ENCODE measurements around the gene KCNJ16.

Gene KCNJ16

GRCh38 chr17:70168977-70169708, 94.1 kb downstream of the KCNJ16 start, which contains the start of gene KCNJ2:
TSS of gene KCNJ2 (plus strand) at chr17:70169532. CDS start at chr17:70175040, 5,508 bp downstream.
- H3K36me3 Mint-ChIP-seq (ENCODE audit: low read depth) = peaks cover 30% of the 10 kb centered on the region
- intact Hi-C loops (cut with micrococcal nuclease) = loop anchor here (5.0 kb wide), 2 partner anchors 128 to 383 kb away; no protein-coding TSS in a partner anchor
- H3K27me3 Mint-ChIP-seq = peaks cover 4% of the 10 kb centered on the region
- H3K4me3 Mint-ChIP-seq = peak within 1 kb of the TSS; percentile 85
- H3K4me1 Mint-ChIP-seq (ENCODE audit: low read depth) = peaks cover 39% of the 10 kb centered on the region
- no peaks in the 10 kb centered on the region for H3K9me3 Mint-ChIP-seq
- peak within 1 kb of the TSS; percentile 96 for H3K27ac Mint-ChIP-seq

DNA sequence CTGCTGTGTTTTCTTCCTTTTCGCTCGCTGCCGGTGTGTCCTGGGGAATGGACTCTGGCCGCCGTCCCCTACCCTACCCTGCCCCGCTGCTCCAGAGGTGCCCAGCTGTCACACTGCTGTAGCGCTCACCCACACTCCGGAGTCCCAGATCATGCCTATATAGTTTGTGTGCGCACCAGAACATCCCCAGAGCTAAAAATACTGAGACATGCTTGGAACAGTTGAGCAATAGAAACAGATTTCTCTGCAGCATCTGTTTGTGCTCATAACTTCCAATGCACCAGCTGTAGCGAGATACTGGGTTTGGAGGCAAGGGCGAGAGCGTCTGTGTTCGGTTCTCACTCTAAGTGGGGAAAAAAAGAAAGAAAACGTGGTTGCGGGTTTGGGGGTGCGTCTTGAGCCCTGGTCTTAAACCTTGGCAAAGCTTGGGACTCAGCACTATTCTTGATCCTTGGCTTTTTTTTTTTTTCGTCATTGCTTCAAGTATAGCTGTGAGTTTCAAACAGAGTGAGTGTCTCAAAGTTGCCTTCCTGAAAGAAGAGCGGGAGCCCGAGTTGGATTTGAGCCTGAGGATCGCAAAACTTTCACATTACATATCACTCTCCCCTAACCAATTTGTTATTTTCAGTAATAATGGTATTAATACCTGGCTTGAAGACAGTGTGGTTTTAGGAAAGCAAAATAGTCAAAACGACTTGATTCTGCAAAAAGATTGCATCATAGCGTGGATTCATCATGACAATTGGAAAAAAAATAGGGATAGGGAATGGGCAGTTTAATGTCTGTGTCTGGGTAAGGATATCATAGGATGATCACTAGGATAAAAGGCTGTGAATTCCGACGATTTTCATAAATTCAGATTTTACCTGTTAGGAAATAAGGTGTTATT, 94.9 kb downstream of the KCNJ16 start:
- H3K4me1 Mint-ChIP-seq (ENCODE audit: low read depth) = peaks cover 39% of the 10 kb centered on the region
- peaks cover 5% of the 10 kb centered on the region for H3K9me3 Mint-ChIP-seq
- H3K4me3 Mint-ChIP-seq = peak overlapping the region; percentile 85
- intact Hi-C loops (cut with micrococcal nuclease) = loop anchor here (5.0 to 10.0 kb wide), 4 partner anchors 127 to 382 kb away; no protein-coding TSS in a partner anchor
- H3K27ac Mint-ChIP-seq = peak overlapping the region; percentile 96
- H3K27me3 Mint-ChIP-seq = peaks cover 4% of the 10 kb centered on the region
- H3K36me3 Mint-ChIP-seq (ENCODE audit: low read depth) = peaks cover 38% of the 10 kb centered on the region

- intact Hi-C loops (cut with micrococcal nuclease) = loop anchor here (10.0 kb wide), 2 partner anchors 194 to 324 kb away; no protein-coding TSS in a partner anchor
- H3K27ac Mint-ChIP-seq = peak overlapping the region; percentile 42
- H3K4me1 Mint-ChIP-seq (ENCODE audit: low read depth) = peaks cover 34% of the 10 kb centered on the region
- H3K36me3 Mint-ChIP-seq (ENCODE audit: low read depth) = peaks cover 50% of the 10 kb centered on the region
- H3K4me3 Mint-ChIP-seq = peak overlapping the region; percentile 85
- peaks cover 12% of the 10 kb centered on the region for H3K9me3 Mint-ChIP-seq
- H3K27me3 Mint-ChIP-seq = peaks cover 4% of the 10 kb centered on the region
Observed at GRCh38 chr17:70171159-70171558, 96.1 kb downstream of the KCNJ16 start.

GRCh38 chr17:70172449-70172848, 97.4 kb downstream of the KCNJ16 start:
- Mint-ChIP-seq H3K4me1 (ENCODE audit: low read depth) (peaks cover 38% of the 10 kb centered on the region), H3K9me3 (peaks cover 12% of the 10 kb centered on the region), H3K36me3 (ENCODE audit: low read depth) (peaks cover 63% of the 10 kb centered on the region), H3K27ac (peak overlapping the region; percentile 65), H3K4me3 (peak overlapping the region; percentile 46), H3K27me3 (peaks cover 4% of the 10 kb centered on the region)
- intact Hi-C loops (cut with micrococcal nuclease) = loop anchor here (10.0 kb wide), 2 partner anchors 192 to 322 kb away; no protein-coding TSS in a partner anchor

DNA sequence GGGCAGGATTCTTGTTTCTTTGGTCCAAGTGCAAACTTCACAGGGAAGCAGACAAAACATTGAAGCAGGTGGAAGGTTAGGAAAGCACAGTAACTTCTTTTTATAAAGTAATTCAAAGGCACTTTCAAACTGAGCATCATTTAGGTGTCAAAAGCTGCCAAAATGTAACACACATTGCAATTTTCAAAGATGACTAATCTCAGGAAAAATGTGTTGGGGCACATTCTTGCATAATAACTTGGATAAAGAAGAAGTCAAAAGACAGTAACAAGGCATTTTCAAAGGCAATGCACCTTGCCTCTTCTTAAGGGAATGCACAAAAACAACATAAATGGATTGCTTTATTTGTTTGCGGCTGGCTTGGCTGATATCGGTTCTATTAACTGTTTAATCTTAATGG, 97.9 kb downstream of the KCNJ16 start:
- H3K9me3 Mint-ChIP-seq = peaks cover 12% of the 10 kb centered on the region
- peaks cover 41% of the 10 kb centered on the region for H3K4me1 Mint-ChIP-seq (ENCODE audit: low read depth)
- H3K27me3 Mint-ChIP-seq = peaks cover 4% of the 10 kb centered on the region
- H3K27ac Mint-ChIP-seq = peak overlapping the region; percentile 65
- peaks cover 67% of the 10 kb centered on the region for H3K36me3 Mint-ChIP-seq (ENCODE audit: low read depth)
- peak overlapping the region; percentile 46 for H3K4me3 Mint-ChIP-seq
- intact Hi-C loops (cut with micrococcal nuclease) = loop anchor here (10.0 kb wide), 2 partner anchors 192 to 322 kb away; no protein-coding TSS in a partner anchor

GRCh38 chr17:70173681-70174080, 98.7 kb downstream of the KCNJ16 start:
- peaks cover 39% of the 10 kb centered on the region for H3K4me1 Mint-ChIP-seq (ENCODE audit: low read depth)
- peaks cover 2% of the 10 kb centered on the region for H3K27me3 Mint-ChIP-seq
- no peak overlapping the region for H3K4me3 Mint-ChIP-seq
- H3K27ac Mint-ChIP-seq = no peak overlapping the region
- H3K36me3 Mint-ChIP-seq (ENCODE audit: low read depth) = peaks cover 66% of the 10 kb centered on the region
- intact Hi-C loops (cut with micrococcal nuclease) = loop anchor here (10.0 kb wide), 2 partner anchors 191 to 321 kb away; no protein-coding TSS in a partner anchor
- H3K9me3 Mint-ChIP-seq = peaks cover 12% of the 10 kb centered on the region

GRCh38 chr17:70181376-70181775, 106.4 kb downstream of the KCNJ16 start:
- no peak overlapping the region for H3K27ac Mint-ChIP-seq
- H3K9me3 Mint-ChIP-seq = peaks cover 9% of the 10 kb centered on the region
- no peaks in the 10 kb centered on the region for H3K27me3 Mint-ChIP-seq
- H3K36me3 Mint-ChIP-seq (ENCODE audit: low read depth) = peaks cover 28% of the 10 kb centered on the region
- H3K4me1 Mint-ChIP-seq (ENCODE audit: low read depth) = peaks cover 24% of the 10 kb centered on the region
- intact Hi-C loops (cut with micrococcal nuclease) = no loop called here
- H3K4me3 Mint-ChIP-seq = no peak overlapping the region

DNA sequence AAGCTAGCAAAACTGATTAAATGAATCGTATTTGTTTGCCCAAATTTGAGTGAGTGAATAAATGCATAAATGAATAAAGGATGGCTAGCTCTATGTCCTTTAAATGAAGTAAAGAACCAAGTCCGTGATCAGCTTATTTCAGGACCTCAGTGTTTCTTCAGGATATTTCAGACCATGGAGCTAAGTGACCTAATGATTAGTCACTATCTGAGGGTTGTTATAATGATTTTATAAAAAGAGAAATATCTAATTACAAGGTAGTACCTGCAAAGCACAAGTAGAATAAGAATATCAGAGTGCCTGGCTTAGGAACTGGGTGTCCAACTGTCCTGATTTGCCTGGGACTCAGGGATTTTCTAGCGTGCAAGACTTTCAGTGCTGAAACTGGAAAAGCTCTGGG, 106.8 kb downstream of the KCNJ16 start:
- intact Hi-C loops (cut with micrococcal nuclease) = no loop called here
- peaks cover 23% of the 10 kb centered on the region for H3K36me3 Mint-ChIP-seq (ENCODE audit: low read depth)
- no peak overlapping the region for H3K27ac Mint-ChIP-seq
- no peak overlapping the region for H3K4me3 Mint-ChIP-seq
- H3K27me3 Mint-ChIP-seq = no peaks in the 10 kb centered on the region
- peaks cover 9% of the 10 kb centered on the region for H3K9me3 Mint-ChIP-seq
- H3K4me1 Mint-ChIP-seq (ENCODE audit: low read depth) = peaks cover 24% of the 10 kb centered on the region

DNA sequence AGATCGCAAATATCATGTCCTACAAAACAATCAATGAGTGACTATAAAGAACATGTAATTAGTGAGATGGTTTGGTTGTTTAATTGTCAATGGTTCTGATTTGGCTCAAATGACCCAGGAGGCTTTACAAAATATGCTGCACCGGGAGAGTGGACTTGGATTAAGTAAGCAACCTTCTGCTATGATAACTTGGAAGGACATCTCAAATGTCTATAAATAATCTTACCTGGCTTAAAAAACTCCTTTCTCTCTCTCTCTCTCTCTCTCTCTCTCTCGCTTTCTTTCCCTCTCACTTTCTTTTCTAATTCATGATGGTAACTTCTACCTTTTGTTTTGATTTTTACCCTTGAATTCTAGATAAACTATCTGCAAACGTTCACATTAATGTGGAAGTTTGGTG, 108.5 kb downstream of the KCNJ16 start:
- peaks cover 12% of the 10 kb centered on the region for H3K4me1 Mint-ChIP-seq (ENCODE audit: low read depth)
- H3K36me3 Mint-ChIP-seq (ENCODE audit: low read depth) = peaks cover 8% of the 10 kb centered on the region
- intact Hi-C loops (cut with micrococcal nuclease) = no loop called here
- H3K27me3 Mint-ChIP-seq = no peaks in the 10 kb centered on the region
- no peak overlapping the region for H3K27ac Mint-ChIP-seq
- peaks cover 9% of the 10 kb centered on the region for H3K9me3 Mint-ChIP-seq
- no peak overlapping the region for H3K4me3 Mint-ChIP-seq

DNA sequence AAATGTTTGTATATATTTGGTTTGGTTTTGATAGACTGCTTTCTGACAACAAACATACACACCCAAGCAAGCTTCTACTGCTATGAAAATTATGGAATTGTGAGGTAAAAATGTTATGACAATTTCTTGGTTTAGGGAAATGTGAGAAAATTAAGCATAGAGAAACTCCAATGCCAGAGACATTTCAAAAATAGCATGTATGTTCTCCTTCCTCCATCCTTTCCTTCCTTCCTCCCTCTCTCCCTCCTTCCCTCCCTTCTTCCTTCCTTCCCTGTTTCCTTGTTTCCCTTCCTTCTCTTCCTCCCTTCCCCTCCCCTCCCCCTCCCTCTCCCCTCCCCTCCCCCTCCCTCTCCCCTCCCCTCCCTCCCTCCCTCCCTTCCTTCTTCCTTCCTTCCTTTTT, 109.2 kb downstream of the KCNJ16 start:
- Mint-ChIP-seq H3K4me1 (ENCODE audit: low read depth) (peaks cover 12% of the 10 kb centered on the region), H3K27me3 (no peaks in the 10 kb centered on the region), H3K9me3 (peaks cover 9% of the 10 kb centered on the region), H3K4me3 (no peak overlapping the region), H3K36me3 (ENCODE audit: low read depth) (peaks cover 6% of the 10 kb centered on the region), H3K27ac (peak overlapping the region; percentile 28)
- intact Hi-C loops (cut with micrococcal nuclease) = no loop called here

- Mint-ChIP-seq H3K9me3 (peaks cover 9% of the 10 kb centered on the region), H3K27me3 (no peaks in the 10 kb centered on the region), H3K36me3 (ENCODE audit: low read depth) (peaks cover under 1% of the 10 kb centered on the region), H3K4me3 (no peak overlapping the region), H3K4me1 (ENCODE audit: low read depth) (peaks cover 12% of the 10 kb centered on the region), H3K27ac (peak overlapping the region; percentile 28)
- intact Hi-C loops (cut with micrococcal nuclease) = no loop called here
Observed at GRCh38 chr17:70184770-70185169, 109.7 kb downstream of the KCNJ16 start.
